ENCODE results near the gene SH3D19.

- no peak for TF ChIP-seq CTCF (IDR thresholded peaks at IDR 0.05)
- TF ChIP-seq POLR2A (IDR thresholded peaks at IDR 0.05) = no peak
Measured at GRCh38 chr4:151304755-151305154, 20.6 kb downstream of the SH3D19 start.

Measured in gastroesophageal sphincter (tissue), 3 donors.